SKM-1 treated with dmso at 0.1 percent for 144 hours (cell line): ENCODE data around the gene CAB39.
"Not testable (repeated sequence)": the region's sequence is repeated elsewhere in the genome, so short reads cannot be mapped to it uniquely, and the experiment has no call there.

Experiments
- DNase-seq: peaks from one replicate; lab custom pipeline; 2025; ENCODE audit not compliant: unreplicated experiment; lab: John Stamatoyannopoulos, UW

The CAB39 gene

DNA sequence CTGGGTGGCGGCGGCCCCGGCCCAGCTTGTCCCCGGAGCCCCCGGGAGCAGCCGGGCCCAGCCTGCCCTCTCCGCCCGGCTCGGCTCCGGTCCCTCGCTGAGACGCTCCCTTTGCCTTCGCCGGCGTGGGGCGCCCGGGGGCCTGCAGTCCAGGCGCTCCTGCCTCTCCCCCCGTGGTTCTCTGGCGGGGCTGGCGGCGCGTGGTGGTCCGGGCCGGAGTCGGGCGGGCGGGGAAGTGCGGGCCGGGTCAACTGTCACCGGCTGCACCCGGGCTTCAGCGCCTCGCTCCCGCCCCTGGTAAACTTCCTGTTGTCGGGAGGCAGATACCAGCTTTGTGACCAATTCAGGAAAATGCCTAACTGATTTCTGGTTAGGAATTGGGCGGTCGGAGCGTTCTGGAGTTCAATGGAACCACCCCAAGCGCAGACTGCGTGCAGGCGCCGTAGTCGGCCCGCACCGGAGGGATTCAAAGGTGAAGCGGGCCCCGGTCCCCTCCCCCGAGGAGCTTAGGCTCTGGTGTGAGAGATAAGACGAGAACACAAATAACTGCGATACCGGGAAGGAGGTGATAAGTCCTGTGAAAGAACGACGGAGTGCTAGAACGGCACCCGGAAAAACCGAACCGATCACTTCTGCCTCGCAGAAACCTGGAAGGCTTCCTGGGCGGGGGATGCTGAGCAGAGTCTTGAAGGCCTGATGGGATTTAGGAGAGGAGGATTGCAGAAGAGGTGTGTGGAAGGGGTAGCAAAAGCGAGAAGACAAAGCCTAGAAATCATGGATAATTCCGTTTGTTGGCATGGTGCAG is 891 bp downstream of the CAB39 start:
- no peak for DNase-seq

DNA sequence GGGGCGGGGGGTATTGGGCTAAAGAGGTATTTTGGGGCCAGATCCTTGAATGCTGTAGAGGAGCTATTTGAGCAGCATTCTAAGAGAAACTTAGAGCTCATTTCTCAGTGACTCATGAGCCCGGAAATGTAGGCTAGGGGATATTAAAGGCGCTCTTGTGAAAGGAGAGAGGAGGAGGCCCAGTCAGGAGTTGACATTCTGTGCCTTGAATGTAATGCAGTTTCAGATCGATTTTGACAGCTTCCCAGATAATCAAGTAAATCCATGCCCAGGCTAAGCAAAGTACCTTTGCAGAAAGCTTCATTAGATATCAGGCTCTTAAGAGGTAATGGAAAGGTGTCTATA is 1.5 kb downstream of the CAB39 start:
- peak; percentile 21 for DNase-seq

DNA sequence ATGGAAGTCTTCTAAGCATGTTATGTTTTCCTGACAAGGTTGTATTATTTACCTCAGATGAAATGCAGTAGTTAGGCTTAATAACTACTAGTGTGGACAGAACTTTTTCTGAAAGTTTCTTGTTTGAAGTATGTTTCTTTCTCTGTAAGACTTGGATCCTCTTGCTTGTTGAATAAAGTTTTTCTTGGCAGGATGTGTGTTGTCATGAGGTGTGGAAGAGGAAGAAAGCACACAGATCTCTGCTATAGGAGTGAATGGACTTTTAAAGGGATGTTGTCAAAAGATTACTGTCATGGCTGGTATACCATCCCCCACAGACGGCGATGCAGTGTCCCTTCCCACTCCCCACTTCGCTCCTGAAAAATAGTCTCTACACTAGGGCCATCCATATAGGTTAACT is 2.6 kb downstream of the CAB39 start:
- no peak for DNase-seq

DNA sequence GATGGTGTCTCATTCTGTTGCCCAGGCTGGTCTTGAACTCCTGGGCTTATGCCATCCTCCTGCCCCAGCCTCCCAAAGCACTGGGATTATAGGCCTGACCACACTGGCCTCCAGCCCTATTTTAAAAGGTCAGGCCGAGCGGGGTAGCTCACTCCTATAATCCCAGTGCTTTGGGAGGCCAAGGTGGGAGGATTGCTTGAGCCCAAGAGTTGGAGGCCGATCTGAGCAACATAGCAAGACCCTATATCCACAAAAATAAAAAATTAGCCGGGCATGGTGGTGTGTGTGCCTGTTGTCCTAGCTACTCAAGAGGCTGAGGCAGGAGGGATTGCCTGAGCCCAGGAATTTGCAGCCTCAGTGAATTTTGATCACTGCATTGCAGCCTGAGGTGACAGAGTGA is 3.9 kb downstream of the CAB39 start:
- DNase-seq = no peak

DNA sequence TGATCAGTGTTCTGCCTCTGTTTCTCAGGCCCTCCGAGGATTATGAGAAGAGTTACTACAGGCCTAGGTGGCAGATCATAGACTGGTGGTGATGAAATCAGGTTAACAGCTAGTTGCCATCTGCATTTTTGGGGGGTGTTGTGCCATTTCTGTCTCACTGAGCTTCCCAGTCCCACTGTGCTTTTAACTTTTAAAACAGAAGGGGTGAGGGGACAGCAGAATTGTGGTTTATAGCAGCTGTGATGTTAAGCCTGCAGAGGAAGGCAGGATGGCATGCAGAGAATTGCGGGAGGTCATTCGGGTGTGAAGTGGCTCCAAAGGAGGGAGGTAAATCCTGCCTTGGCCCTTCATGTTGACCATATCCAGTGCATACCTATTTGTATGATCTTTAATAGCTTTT is 5.0 kb downstream of the CAB39 start:
- DNase-seq = no peak

DNA sequence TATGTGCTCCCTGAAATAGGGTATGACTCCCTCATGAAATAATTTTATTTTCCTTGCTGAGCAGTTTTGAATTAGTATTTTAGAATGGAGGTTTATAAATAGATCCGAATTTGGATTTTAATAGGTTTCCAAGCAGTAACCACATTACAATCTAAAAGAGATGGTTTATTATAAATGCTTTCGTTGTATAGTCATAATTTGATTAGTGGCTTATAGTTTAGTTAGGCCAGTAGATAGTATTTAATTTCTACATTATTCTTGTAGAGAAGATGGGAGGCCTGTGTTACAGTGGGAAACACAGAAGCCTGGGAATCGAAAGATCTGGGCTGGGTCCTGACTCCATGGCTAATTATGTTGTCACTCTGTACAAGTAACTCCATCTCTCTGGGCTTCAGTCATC is 6.7 kb downstream of the CAB39 start:
- DNase-seq = no peak

DNA sequence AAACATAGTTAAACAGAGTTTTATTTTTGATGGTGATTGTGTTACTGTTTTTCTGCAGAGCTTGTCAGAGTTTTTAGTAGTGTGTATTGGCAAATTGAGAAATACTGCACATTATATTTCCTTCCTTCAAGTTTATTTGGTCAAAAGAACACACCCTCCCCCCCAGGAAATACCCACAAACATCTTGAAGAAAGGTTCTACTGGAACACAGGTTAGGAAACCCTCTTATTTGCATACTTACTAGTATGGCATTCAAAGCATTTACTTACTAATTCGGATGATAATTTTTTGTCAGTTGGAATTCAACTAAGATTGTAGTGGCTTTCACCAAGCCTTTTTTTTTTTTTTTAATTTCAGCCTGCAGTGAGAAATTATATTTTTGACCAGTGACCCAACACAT is 9.1 kb downstream of the CAB39 start:
- no peak for DNase-seq

DNA sequence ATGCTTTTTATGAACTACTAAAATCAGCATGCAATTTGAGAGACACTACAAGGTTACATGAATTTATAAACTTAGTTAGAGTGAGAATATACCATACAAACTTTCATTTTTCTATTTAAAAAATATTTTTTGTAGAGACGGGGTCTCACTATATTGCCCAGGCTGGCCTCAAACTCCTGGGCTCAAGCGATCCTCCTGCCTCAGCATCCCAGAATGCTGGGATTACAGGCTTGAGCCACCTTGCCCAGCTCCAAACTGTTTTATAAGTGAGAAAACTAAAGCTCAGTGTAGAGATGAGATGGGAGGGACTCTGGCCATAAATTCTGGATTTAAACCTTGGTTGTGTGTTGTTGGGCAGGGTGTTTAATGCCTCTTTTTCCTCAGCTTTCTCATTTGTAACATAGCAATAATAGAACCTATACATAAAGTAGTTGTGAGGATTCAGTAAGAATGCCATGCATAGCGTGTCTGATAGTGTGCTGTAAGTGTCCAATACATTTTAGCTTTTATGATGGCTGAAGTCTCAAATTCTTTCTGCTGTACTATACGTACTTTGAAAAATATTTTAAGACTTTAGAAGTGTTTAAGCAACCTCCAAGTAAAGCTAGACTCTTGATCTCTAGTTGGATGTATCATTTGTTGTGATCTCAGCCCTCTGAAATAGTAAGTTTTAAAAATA is 9.7 kb downstream of the CAB39 start:
- DNase-seq = no peak

DNA sequence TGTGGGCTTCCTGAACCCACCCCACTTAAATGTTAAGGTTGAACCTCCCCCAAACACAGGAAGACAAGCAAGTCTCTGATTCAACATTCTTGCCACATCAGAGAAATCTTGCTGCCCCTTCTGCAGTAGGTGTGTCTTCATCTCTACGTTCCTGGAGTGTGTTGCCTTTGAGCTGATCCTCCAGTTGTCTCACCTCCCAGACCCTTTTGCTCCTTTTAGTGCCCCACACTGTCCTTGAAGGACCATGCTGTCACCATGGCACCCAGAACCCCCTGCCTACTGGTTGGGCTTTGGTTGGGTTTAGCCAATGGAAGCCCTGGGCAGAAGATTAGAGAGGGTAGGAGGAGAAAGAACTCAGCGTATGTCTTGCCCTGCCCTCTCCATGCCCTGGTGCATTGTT is 10.7 kb downstream of the CAB39 start:
- DNase-seq = no peak

DNA sequence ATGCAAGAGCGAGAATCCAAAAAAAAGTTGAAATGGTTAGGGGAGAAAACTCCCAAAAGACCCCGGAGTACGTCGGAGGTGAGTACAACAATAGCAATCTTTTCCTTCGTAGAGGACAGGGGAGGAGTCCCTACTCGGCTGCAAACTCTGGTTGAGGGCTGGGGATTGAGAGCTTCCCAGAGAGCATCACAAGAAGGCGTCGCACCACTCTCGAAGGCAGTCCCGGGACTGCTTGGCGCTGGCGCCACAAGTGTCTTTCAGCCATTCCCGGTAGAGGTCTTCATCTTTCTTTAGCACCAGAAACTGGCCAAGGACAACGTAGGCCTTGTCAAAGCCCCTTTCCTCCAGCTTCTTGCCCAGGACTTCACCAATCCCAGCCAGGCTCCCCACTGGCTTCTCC is 12.3 kb downstream of the CAB39 start:
- DNase-seq = not testable (repeated sequence)

DNA sequence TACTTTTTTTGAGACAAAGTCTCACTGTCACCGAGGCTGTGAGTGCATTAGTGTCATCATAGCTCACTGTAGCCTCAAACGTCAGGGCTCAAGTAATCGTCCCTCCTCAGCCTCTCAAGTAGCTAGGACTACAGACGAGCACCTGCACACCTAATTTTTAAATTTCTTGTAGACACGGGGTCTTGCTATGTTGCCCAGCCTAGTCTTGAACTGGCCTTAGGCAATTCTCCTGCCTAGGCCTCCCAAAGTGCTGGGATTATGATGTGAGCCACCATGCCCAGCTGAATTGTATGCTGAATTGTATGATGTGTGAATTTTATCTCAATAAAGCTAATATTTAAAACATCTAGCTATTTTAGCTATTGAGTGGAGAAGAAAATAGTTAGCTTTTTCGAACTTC is 18.9 kb downstream of the CAB39 start:
- DNase-seq = no peak

DNA sequence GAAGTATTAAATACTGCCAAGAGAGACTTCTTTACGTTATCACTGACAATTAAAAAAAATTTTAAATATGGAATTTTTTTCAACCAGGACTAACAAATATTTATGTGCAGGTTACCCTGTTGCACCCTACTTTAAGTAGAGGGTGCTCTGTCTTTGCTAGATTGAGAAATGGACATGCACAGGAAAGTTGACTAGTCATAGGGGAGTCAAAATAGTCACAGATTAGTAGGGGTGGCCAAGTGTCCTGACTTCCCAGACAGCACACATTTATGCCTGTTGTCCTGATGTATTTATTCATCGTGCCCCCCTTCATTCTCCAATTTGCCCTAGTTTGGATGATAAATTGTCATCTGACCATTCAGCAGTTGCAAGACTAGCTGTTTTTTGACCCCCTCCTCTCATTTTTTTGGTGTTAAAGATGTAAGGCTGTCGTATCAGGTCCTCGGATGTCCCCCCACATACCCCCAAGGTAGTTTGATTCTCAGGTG is 20.3 kb downstream of the CAB39 start:
- no peak for DNase-seq

DNA sequence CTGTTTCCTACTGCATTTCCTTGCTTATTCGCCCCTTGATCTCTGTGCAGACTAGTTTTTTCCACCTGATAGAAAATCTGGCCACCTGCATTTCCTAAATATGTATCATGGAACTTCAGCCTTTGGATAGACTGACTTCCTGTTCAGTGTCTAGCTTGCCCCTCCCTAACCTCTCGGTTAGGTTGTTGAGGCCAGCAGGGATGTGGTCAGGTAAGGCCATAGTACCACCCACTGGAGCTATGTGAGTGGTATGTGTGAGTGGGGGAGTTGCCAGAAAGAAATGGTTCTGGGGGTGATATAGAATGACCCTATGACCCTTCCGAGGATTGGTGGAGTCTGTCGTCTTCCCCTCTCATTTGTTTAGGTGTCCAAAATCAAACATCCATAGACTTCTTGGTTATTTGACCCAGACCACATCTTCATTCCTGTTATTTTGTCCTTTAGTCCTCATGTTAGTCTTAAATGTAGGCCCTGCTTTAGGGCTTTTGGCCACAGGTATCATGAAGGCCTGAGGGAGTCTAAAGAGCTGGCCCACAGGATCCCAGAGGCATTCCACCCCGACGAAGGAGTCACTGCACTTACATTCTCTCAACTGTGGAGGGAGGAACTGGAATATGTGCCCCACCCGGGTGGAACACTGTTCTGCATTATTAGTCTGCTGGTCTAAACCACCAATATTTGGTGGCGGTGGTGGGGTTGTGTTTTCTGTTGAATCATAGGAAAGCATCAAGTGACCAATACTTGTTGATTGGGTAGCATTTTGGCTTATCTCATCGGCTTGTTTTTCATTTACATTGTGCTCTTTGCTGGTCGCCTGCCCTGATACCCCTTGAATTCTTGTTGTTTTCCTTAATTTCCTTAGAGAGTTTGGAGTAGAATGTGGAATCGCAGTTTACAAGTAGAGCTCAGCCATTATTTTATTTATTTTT is 21.9 kb downstream of the CAB39 start:
- no peak for DNase-seq

DNA sequence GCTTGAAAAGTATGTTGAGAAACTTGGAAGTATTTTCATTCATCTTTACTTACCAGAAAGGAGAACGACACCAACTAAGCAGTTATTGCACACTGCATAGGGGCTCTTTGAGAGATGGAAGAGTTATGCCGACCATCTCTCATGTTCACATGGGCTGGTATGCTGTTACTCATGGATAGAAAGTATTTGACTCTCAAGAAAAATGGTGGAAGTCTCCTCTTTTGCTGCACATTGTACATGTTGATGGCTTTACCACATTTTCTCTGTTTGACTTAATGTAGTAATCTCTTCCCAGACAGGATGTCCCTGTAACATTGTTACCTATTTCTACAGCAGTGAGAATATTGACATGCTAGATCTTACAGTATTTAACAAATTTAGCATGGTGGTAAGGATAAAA is 23.2 kb downstream of the CAB39 start:
- DNase-seq = no peak

DNA sequence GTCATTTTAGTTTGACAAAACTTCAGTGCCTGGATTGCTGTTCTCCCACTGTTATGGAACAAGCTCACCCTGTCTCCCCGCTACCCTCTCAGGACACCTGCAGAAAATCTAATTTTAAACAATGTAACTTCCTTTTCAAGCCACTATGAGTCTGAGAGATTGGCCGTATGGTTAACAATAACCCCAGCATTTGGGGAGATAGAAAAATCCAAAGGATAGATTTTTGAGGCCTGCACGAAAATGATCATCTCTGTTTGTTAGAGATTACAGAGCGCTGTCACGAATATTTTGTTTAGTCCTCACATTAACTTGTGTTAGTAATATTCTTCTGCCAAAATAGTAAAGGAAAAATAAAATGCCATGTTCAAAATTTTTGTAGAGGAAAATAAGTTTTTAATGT is 24.7 kb downstream of the CAB39 start:
- no peak for DNase-seq

DNA sequence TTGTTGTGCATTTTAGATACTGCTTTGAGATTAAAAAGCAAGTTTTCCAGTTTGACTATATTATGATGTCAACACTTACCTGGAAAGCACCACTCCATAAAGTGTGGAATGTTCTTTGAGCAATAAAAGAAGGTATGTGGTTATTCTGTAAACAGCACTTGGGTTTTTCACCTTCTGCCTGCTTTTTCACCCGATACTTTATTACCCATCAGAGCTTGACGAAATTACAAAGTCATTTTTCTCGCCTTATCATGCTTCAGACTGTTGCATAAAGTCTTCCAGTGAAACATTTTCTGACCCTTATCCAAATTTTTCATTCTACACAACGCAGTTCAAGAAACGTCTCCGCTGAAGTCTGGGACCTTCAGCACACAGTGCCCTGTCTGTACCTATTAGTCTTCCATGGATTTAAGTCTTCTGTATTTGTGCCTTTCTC is 25.2 kb downstream of the CAB39 start:
- no peak for DNase-seq

DNA sequence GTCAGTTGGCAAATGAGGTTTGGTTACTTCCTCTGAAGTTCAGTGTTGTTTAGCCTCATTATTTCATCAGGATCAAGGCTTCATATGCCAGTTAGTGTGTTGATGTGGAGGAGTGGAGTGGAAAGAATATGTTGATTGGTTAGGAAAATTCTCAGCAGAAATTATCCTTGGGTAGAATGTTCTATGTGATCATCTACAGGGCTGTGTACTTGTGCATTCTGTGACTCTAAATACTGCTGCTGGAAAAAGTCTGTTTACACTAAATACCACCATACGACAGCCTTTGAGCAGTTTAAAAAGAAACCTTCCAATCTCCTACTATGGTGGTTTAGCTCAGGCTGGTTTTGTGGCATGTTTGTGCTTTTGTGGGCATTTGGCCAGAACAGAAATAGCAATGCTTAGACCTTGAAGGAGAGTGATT is 25.8 kb downstream of the CAB39 start:
- no peak for DNase-seq

DNA sequence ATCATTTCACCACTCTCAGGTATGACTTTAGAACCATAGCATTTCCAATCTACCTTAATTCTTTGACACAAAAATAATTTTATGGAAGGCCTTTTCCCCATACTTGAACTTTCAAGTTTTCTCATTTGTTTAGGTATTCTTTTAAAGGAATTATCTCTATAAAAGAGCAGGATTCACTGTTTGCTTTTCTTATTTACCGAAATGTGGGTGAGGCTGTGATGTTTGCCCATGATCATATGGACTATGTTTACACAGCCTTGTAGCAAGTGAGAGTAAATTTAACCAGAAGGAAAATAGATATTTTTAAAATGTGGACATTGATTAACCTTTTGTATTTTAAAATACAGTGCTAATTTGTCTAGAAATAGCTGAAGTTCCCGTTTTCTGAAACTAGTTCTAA is 26.3 kb downstream of the CAB39 start:
- DNase-seq = no peak

DNA sequence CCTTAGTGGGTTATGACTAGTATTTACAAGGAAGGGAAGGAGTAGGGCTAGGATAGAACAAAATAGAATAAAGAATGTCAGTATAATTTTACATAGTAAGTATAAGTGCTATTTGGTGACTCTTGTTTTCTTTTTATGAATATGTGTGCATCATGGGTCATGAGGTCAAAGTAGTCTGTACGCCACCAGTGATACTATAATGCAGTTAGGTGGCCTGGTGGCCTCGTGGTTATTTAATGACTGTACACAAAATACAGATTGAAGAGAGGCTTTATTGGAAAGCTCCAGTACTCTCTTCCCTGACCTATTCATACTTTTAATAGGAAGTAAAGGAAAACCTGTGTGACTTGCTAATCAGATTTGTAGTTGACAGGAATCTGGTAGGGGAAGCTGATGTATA is 27.3 kb downstream of the CAB39 start:
- DNase-seq = no peak

DNA sequence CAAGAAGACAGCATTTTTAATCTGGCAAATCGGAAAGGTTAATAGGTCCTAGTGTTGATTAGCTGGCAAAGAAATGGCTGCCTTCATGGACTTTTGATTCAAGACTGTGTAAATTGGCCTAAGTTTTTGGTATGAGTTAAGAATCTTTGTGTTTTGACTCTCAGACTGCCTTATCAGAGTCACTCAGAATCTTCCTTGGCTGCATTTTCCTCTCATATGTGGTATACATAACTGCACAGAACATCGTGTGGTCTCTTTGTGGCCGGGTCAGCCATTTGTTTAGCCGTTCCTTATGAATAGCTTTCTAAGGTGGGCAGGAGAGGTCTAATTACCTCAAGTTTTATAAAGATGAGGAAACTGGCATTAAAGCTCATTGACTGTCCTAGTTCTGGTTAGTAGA is 30.1 kb downstream of the CAB39 start:
- DNase-seq = no peak

DNA sequence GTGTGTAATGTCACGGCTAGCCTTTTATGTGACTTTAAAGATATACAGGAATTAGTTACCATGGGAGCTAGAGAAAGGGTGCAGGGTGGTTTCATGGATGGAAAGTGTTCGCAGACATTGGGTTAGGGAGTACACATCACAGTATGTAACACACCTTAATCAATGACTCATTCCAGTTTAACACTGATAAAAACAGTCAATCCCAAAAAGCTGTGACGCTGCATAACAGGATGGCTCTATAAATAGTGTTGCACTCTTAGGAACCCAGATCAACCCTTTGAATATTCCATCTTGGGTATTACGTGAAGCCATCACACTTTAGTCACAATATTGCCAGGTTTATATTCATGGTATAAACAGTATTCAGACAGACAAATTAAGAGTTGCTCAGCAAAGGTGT is 33.6 kb downstream of the CAB39 start:
- no peak for DNase-seq

DNA sequence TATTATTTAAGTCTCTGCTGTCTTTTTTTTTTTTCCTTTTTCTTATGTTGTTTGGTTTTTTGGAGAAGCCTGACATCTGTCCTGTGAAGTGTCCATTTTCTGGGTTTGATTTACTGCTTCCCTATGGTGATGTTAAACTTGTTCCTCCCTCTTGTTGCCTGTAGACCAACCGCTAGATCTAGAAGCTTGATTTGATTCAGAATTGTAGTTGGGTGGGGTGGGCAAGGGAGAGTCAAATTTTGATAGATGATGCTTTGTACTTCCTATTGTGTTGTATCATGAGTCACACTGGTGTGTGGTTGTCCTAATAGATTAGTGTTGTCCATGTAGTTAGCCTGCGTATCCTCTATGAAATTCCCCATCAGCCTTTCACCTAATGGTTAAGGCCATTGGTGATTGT is 35.4 kb downstream of the CAB39 start:
- DNase-seq = no peak
